ENCODE results near the gene PRCD.
"Not testable (repeated sequence)": the region's sequence is repeated elsewhere in the genome, so short reads cannot be mapped to it uniquely, and the experiment has no call there.

Gene PRCD

DNA sequence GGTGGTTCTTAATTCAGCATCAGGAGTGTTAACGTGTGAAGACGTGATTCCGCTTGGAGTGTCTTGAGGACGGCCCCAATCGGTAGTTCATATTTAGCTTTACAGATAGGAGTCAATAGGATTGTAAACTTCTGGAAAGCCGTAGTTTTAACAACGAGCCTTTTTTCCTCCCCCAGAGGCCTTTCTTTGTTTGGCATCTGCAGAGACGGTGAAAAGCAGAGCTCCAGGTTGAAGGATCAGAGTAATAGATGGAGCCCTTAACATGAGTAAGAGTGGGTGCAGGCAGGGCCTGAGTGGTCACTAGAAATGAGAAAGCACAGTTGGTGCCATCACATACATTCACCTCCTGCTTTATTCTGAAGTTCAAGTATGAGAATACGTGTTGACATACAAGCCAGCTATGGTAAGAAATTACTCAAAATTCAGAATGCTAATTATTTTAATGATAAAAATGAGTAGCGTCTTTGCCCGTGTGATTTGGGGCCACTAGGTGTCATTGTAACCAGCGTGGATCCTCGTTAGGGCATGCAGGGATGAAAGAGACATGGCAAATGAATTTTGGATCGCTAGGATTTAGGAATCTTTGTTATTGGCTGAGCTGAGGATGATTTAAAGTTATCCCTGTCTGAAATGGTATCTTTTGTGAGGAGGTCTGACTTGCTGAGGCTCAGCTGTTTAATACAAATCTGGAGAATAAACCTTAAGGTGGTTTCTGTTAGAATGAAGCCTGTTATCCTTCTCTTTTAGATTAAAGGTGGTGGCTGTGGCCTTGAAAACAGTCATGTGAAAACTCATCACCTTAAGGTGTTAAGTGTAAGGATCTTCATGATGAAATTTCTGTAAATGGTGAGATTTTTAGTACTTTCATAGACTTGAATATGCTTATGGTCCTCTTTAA is 18.6 kb downstream of the PRCD start:
- peak; percentile 31 for DNase-seq

- not testable (repeated sequence) for DNase-seq
These were observed 19.6 kb downstream of the PRCD start for GRCh38 chr17:76559460-76559859.

DNA sequence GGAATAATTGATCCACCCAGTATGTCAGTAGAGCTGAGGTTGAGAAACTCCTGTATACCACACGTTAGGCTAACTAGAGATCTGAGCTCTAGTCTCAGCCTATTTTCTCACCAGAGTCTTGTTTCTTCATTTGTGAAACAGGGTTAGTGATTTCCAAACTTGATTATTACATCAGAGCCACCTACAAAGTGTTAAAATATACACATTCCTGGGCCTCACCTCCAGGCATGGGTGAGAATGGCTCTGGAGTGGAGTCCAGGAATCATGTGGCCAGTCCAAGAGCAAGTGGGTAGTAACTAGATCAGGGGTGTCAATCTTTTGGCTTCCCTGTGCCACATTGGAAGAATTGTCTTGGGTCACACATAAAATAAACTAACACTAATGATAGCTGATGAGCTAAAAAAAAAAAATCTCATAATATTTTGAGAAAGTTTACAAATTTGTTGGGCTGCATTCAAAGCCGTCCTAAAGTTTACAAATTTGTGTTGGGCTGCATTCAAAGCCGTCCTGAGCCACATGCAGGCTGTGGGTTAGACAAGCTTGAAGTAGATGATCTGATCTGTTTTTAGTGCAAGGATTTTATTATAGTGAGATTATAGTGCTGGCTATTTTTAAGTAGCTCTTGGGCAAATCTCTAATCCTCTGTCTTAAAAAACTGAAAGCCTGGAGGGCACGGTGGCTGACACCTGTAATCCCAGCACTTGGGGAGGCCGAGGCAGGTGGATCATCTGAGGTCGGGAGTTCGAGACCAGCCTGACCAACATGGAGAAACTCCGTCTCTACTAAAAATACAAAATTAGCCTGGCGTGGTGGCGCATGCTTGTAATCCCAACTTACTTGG is 20.4 kb downstream of the PRCD start:
- DNase-seq: no peak

- DNase-seq: peak; percentile 46
These were observed 21.0 kb downstream of the PRCD start for GRCh38 chr17:76560877-76561221.

DNA sequence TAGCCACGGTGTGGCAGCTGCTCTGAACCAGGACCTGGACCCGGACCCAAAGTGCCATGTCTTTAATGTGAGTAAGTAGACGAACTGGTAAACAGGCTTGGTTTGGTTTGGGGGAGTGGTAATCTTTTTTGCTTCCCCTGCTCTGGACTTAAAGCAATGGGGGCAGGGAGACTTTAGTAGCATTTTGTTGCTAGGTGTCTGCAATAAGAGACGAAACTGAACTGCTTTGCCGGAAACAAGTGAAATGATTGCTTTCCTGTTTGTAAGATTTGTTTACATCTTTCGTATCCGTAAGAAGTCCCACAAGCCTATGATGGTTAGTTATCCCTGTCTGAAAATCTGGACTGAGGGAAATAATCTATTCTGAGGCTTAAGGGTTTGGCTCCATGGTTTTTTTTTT is 21.5 kb downstream of the PRCD start:
- no peak for DNase-seq

DNA sequence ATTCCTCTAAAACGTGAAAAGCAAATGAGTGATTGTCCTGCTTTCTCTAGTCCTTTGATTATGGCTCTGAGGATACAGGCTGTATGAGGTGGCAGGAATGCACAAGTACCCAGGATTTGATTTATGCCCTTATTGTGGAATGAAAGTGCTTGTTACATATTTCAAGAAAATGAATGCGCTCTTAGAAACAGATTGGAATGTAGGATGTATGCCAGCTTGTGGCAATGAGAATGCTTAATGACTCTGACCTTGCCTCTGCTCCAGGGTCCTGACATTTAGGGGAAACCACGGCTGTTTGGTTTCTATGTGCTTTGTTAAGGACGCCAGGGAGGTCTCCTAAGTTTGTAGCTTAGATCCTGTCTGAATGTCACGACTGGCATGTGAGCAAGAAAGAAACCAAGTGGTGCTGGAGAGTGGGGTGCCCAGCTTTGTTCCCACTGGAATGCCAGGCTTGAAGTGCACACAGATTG is 22.0 kb downstream of the PRCD start:
- no peak for DNase-seq

DNA sequence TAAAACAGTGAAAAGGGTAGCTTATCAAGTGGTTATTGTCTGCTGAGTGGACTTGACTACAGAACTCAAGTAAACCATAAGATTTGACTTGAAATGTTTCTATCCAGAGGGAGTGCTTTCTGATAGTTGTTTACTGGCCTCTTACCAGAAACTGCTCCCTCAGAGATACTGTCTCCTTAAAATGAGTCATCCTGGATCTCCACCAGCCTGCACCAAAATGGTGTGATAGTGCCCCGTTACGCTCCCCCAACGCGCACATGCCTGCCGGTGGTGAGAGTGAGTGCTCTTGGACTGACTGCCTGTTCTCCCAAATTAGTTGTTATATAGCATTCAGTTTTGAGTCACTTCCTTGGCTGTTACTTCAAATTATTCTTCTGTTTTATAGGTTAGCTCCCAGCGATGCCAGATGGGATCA is 22.9 kb downstream of the PRCD start:
- no peak for DNase-seq

GRCh38 chr17:76563359-76563758 is 23.5 kb downstream of the PRCD start:
- not testable (repeated sequence) for DNase-seq

- DNase-seq: peak; percentile 47
These were observed 25.3 kb downstream of the PRCD start for GRCh38 chr17:76564991-76565727.

- no peak for DNase-seq
These were observed 26.1 kb downstream of the PRCD start for GRCh38 chr17:76565728-76566612.

GRCh38 chr17:76566613-76566943 is 26.7 kb downstream of the PRCD start:
- DNase-seq: no peak

- no peak for DNase-seq
These were observed 27.2 kb downstream of the PRCD start for GRCh38 chr17:76566988-76567431.

GRCh38 chr17:76567634-76568432 is 28.0 kb downstream of the PRCD start:
- peak; percentile 24 for DNase-seq

GRCh38 chr17:76568811-76569221 is 29.0 kb downstream of the PRCD start:
- DNase-seq: no peak

GRCh38 chr17:76569607-76570279 is 29.9 kb downstream of the PRCD start:
- DNase-seq: no peak

GRCh38 chr17:76570457-76570856 is 30.6 kb downstream of the PRCD start:
- no peak for DNase-seq

DNA sequence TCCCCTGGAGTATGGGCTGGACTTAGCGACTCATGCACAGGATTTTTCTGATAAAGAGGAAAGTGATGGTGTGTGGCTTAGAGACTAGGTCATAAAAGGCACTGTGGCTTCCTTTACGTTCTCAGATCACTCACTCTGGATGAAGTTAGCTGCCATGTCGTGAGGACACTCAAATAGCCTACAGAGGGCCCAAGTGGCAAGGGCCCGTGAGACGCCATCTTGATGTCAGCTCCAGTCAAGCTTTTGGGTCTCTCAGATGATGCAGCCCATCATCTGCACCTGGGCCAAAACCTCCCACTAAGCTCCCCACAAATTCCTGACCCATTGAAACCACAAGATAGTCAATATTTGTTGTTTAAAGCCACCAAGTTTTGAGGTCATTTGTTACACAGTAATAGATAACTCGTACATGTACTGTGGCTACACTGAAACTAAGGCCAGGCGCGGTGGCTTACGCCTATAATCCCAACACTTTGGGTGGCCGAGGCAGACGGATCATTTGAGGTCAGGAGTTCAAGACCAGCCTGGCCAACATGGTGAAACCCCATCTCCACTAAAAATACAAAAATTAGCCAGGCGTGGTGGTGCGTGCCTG is 31.1 kb downstream of the PRCD start:
- no peak for DNase-seq

DNA sequence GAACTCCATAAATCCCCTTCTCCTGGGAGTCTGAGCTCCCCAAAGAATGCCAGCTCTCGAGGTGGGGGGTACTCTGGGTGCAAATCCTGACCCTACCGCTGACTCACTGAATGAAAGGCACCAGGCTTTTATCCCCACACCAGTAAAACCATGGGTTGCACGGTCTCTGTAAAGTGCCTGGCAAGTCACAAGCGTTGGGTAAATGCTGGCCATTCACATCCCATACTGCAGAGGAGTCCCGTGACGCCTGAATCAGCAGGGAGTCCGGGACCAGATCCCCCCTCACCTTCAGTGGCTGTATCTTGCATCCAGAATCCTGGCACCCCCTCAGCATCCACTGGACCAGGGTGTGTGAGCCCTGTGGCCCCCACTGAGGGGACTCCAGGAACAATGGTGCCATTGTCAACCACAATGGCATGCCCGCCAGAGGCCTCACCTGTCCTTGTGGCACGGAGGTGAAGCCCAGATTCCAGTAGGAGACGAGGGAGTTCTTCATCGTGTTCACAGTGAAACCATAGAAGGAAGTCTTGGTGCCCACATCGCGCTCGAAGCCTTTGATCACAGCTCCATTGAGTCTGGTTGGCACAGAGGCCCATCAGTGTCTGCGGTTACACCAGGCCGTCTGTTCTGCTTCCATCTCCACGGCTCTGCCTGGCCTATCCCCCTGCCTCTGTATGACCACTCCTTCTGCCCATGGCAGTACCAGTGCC is 32.5 kb downstream of the PRCD start:
- no peak for DNase-seq

GRCh38 chr17:76573096-76573495 is 33.3 kb downstream of the PRCD start:
- DNase-seq: no peak

GRCh38 chr17:76574166-76574565 is 34.3 kb downstream of the PRCD start:
- DNase-seq: no peak
